Measurements from ENCODE around the gene PNPLA2.

Gene PNPLA2

DNA sequence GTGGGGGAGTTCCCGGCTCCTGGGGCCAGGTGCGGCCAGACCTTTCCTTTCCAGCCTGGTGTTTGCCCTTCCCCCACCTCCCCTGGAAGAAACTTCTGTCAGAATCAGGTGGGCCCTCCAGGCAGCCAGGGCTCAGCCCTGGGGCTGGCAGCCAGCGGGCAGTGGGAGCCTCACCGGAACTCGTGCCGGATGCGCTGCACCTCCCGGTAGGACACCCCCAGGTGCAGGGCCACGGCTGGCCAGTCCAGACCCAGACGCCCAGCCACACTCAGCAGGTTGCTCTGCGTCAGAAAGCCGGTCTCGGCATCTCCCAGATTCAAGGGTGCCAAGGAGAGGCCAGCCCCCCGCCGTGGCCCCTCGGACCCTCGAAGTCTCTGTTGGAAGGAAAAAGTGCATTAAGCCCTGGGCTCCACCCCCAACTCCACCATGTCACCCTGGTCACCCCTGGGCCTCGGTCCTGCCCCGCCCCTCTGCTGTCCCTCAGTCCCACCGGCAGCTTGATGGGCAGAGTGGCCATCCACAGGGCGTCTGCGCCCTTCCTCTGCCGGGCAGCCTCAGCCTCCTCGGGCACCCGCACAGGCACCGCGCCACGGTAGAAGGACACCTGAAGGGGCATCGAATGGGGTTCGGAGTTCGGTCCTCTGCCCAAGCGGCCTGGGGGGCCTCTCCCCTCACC is 18.9 kb upstream of the PNPLA2 start:
- no peak for DNase-seq

- no peak for DNase-seq
Measured at GRCh38 chr11:800473-800872, 18.2 kb upstream of the PNPLA2 start.

DNA sequence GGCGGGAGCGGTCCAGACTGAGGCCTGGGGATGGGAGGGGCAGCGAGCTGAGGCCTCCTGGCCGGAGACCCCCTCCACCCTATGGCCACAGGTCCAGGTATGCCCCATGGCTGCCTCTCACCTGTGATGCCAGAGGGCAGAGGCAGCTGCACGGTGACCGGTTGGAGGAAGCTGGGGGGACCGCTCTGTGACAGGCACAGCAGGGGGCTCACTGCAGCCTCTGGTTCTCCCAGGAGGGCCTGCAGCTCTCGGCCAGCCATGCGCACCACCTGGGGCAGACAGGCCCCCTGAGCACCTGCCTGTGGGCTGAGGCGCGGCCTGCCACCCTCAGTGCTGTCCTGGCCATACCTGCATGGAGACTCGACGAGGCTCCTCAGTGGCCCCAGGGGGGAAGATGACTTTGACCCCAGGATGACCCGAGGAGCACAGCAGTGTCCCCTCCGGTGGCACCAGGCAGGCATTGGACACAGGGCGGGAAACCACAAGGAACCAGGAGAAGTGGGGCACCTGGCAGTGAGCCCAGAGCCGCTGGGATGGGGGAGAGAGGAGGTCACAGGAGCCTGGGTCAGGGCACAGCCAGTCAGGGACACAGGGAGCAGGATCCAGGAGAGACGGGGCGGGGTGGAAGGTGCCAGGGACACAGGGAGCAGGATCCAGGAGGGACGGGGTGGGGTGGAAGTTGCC is 17.5 kb upstream of the PNPLA2 start:
- no peak for DNase-seq

- no peak for DNase-seq
Measured at GRCh38 chr11:802018-802617, 16.6 kb upstream of the PNPLA2 start.

GRCh38 chr11:802693-803466 is 15.8 kb upstream of the PNPLA2 start:
- DNase-seq = no peak

DNA sequence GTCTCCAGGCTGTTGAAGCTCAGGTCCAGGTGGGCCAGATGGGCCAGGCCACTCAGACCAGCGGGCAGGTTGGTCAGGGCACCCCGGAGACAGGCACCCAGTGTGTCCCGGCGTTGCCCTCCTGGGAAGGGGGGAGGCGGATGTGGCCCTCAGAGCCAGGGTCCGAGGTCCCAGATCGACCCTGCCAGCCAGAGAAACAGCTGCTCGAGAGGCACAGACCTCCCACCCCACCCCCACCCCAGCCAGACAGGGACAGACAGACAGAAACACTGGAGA is 15.3 kb upstream of the PNPLA2 start:
- DNase-seq = no peak

GRCh38 chr11:803770-804598 is 14.7 kb upstream of the PNPLA2 start:
- peak; percentile 61 for DNase-seq

DNA sequence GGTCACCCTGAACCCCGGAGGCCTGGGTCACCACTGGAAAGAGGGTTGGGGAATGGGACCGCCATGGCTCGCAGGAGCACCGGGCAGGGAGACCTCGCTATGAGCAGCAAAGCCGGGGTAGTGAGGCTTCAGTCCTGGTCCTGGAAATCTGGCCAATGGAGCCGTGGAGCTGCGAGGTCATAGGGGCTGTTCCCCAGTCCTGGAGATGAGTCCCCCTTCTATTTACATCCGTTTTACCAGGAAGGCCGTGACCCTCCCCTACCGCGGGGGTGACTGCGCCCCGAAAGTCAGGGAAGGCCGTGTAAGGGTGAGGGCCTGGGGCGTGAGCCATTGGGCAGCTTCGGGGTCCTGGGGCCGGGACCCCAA is 14.1 kb upstream of the PNPLA2 start:
- no peak for DNase-seq

GRCh38 chr11:808427-809286 is 10.1 kb upstream of the PNPLA2 start:
- no peak for DNase-seq

DNA sequence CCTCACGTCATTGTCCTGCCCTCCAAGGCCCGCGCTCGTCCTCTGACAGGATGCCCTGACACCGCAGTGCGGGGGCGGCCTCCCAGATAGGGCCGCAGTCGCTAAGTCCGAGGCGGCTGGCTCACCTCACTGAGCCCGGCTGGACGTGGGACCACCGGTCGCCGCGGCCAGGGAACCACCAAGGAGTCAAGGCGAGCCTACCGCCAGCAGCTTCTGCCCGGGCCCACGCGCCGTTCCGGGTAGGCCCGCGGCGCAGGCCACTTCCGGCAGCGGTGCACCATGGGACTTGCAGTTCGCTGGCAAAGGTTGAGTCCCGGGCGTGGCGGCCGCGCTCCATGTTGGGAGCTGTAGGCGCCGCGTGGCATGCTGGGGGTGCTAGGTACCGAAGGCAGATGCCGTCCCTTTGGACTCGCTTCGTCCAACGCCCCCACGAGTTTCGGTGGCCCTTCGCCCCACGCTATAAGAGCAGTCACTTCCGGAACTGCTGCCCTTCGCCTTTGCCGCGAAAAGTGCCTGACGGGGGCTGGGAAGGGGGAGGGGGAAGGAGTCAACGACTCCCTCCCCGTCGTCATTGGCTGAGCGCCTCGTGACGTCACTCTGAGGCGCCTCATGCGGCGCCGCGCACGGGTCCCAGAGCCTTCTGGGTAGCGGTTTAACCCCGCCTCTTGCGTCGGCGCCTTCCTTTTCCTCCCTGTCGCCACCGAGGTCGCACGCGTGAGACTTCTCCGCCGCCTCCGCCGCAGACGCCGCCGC is 9.3 kb upstream of the PNPLA2 start, which contains the start of gene RPLP2:
Gene RPLP2 (plus strand): TSS at position 681 of the 753 bp plus-strand sequence. CDS start 268 bp downstream, outside the sequence.
- DNase-seq = peak; percentile 83

DNA sequence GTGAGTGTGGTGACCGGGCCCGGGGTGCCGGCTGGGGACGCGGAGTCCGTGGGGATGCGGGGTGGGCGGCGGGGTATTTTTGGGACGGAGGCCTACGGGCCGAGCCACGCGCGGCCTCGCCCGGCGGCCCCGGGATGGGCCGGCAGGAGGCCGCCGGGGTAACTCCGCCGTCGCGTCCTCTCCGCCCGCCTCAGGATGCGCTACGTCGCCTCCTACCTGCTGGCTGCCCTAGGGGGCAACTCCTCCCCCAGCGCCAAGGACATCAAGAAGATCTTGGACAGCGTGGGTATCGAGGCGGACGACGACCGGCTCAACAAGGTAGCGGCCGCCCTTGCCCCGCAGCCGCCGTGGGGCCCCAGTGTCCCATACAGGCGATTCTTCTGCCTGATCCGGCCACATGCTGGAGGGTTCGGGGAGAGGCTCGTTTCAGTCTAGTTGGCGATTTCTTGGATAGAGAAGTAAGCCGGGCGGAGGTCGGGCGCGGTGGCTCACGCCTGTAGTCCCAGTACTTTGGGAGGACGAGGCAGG is 8.6 kb upstream of the PNPLA2 start:
- no peak for DNase-seq

- DNase-seq = no peak
Measured at GRCh38 chr11:811446-812245, 7.1 kb upstream of the PNPLA2 start.

- DNase-seq = no peak
Measured at GRCh38 chr11:812390-812789, 6.3 kb upstream of the PNPLA2 start.

DNA sequence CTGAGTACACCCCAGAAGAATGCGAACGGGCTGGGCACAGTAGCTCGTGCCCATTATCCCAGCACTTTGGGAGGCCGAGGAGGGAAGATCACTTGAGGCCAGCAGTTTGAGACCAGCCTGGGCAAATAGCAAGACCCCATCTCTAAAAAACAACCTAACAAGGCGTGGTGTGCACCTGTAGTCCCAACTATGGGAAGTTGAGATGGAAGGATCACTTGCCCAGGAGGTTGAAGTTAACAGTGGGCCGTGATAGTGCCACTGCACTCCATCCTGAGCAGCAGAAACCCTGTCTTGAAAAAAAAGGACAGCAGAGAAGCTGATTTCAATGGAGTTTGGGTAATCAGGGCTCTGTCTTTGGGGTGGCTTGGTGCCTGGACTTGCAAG is 5.7 kb upstream of the PNPLA2 start:
- DNase-seq = no peak

DNA sequence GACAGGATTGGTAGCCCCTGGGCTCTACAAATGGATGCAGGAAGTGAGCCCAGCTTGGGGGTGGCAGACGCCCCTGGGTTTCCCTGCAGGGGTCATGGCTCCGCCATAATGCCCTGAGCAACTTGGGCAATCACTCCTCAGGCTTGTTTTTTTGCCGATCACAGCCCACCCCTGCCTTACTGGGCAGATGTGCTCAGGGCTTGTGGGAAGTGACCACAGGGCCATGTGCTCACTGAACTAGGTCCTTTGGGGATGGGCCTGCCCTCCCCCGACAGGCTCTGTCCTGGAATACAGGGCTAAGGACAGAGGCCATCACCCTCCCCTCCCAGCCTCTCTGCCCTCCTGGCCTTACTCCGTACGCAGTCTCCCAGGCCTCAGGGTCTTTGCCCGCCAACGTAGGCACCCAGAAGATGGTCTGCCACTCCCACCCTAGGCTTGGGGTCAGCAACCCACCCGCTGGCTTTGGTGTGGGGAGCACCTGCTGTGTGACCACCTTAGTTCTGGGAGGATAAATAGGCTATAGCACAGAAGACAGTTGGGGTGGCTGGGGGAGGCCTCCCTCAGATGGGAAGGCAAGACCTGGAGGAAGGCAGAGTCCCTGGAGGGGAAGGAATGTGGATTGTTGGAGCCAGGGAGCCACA is 5.1 kb upstream of the PNPLA2 start:
- DNase-seq = no peak

DNA sequence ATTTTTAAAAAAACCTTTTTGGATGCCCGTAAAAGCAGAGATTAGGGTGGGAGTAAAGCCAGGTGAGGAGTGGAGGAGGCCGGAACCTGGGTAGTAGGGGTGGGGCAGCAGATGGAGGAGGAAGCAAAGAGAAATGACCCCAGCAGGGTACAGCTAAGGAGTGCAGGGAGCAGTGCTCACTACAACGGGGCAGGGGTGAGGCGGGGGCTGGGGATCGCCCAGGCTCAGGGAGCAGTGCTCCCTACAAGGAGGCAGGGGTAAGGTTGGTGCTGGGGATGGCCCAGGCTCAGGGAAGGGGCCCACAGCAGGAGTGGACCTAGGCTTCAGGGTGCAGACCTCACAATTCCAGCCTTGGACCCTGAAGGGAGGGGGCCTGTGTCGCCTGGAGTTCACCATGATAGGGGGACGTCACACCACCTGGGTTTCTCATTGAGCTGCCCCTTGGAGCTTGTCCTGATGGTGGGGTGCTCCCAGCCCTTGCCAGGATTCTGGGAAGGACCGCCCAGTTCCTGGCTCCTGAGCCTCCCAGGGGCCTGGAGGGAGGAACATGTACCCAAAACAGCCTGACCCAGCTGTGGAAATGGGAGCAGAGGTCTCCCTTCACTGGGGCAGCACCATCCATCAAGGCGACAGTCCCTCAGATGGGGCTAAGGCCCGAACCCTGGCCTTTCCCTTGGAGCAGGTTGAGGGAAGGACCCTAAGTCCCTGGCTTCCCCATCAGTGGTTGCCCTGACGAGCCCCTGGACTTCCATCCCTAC is 2.9 kb upstream of the PNPLA2 start:
- DNase-seq = no peak

DNA sequence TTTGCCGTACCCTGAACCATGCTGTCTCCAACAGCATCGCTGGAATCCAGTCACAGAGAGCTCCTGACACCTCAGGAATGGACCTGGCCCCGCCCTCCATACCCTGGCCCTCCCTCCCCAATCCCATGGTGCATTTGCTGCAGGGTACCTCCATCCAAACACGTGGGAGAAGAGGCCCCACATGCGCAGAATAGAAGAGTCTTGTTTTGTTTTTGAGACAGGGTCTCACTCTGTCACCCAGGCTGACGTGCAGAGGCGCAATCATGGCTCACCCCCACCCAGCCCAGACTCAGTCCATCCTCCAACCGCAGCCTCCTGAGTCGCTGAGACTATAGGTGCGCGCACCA is 2.3 kb upstream of the PNPLA2 start:
- DNase-seq = no peak

DNA sequence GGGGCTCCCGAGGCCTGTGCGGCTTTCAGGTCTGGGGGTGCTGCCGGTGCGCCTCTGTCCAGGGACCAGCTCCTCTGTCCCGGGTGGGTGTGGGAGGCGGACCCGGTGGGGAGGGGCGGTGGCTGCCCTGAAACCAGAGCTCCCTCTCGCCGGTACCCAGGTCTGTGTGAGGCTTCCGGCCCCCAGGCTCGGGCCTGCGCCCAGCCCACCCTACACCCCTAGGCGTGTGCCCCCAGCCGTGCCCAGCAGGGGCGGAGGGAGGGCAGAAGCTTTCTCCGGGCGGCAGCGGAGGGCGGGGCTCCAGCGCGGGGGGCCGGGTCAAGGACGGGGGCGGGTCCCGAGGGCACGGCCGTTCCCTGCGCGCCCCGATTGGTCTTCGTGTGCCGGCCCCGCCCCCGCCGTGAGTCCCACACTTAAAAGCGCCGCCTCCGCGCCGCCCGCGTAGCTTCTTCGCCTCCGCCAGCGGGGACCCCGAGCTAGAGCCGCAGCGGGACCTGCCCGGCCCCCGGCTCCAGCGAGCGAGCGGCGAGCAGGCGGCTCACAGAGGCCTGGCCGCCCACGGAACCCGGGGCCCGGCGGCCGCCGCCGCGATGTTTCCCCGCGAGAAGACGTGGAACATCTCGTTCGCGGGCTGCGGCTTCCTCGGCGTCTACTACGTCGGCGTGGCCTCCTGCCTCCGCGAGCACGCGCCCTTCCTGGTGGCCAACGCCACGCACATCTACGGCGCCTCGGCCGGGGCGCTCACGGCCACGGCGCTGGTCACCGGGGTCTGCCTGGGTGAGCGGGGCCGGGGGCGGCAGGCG is 616 bp downstream of the PNPLA2 start:
- DNase-seq = peak; percentile 27
